T-cell (primary cell): ENCODE data around the gene DOK3. TPM values are rescaled to one million over a fixed set of nuclear protein-coding genes. Genes with fewer than 3 reads are reported as not detected.

Experiments used
- ATAC-seq, 4 experiments: fragments of 200-7000 bp in 3 of 4; fragments of 150-1000 bp in 1 of 4; cut with Tn5 transposase; replicated peaks in 1 of 4; 1 replicate in 3 of 4; 2 replicates in 1 of 4; pipeline ENCODE4 v1.10.0; 2021; ENCODE audit warnings: moderate library complexity in 3 of 4, mild to moderate bottlenecking in 2 of 4, moderate number of reproducible peaks in 1 of 4
- CTCF ChIA-PET, 2 donors: fragments of 300-600 bp; sonication (Branson Sonifier 250); formaldehyde crosslinking; loops; one replicate each; lab custom pipeline; 2022; ENCODE audit warnings: antibody characterized with exemption in 2 of 2; lab: Charles Lee
- POLR2A ChIA-PET, 2 donors: fragments of 300-600 bp; sonication (Branson Sonifier 250); formaldehyde crosslinking; loops; one replicate each; lab custom pipeline; 2022; ENCODE audit warnings: antibody characterized with exemption in 2 of 2; lab: Charles Lee
- DNase-seq, 35 experiments: peaks; one replicate each; pipeline versions ENCODE4 v3.0.0 to v3.0.0-alpha.2; 2013 to 2023
- H3K27ac ChIP-seq: one replicate; pipeline ENCODE4 v1.5.1; 2013; ENCODE audit warnings: low read length
- H3K27me3 ChIP-seq, 2 experiments: replicated peaks in 1 of 2; 1 replicate in 1 of 2; 2 replicates in 1 of 2; pipeline versions ENCODE4 v1.6.1 to v1.7.0; 2013; ENCODE audit warnings: low read length in 1 of 2, mixed read lengths in 1 of 2; ENCODE audit not compliant: control insufficient read depth in 2 of 2, insufficient read depth in 2 of 2; ENCODE audit errors: extremely low read depth in 1 of 2
- H3K36me3 ChIP-seq, 2 donors: 1 replicate in 1 of 2; 2 replicates in 1 of 2; pipeline versions ENCODE4 v1.6.1 to v1.7.0; 2013; ENCODE audit warnings: low read length in 1 of 2; ENCODE audit not compliant: control insufficient read depth in 2 of 2, insufficient read depth in 1 of 2; ENCODE audit errors: extremely low read depth in 1 of 2
- H3K4me1 ChIP-seq, 2 experiments: 1 replicate in 1 of 2; 2 replicates in 1 of 2; pipeline versions ENCODE4 v1.6.1 to v1.7.0; 2013; ENCODE audit warnings: low read length in 2 of 2, mixed read lengths in 1 of 2; ENCODE audit not compliant: insufficient read depth in 2 of 2, control insufficient read depth in 1 of 2; ENCODE audit errors: extremely low read depth in 1 of 2
- H3K4me3 ChIP-seq, 2 donors: 1 replicate in 1 of 2; 2 replicates in 1 of 2; pipeline versions ENCODE4 v1.5.1 to v1.7.0; 2013; ENCODE audit warnings: mild to moderate bottlenecking in 2 of 2, low read length in 1 of 2, moderate library complexity in 1 of 2; ENCODE audit not compliant: control insufficient read depth in 1 of 2; ENCODE audit errors: extremely low read depth in 1 of 2
- H3K9me3 ChIP-seq: 2 replicates; pipeline ENCODE4 v1.7.0; 2013
- H3K27ac Mint-ChIP-seq, 2 donors: one replicate each; pipeline ENCODE4 v1.8.0; 2020 to 2021; ENCODE audit warnings: mild to moderate bottlenecking in 2 of 2, mixed read lengths in 2 of 2
- H3K27me3 Mint-ChIP-seq, 2 donors: one replicate each; pipeline ENCODE4 v1.8.0; 2021 to 2022; ENCODE audit warnings: mixed read lengths in 2 of 2
- H3K36me3 Mint-ChIP-seq: one replicate; pipeline ENCODE4 v1.8.0; 2021; ENCODE audit warnings: mixed read lengths
- H3K4me1 Mint-ChIP-seq, 3 donors: one replicate each; pipeline ENCODE4 v1.8.0; 2020 to 2022; ENCODE audit warnings: mixed read lengths in 3 of 3, mild to moderate bottlenecking in 1 of 3
- H3K4me3 Mint-ChIP-seq, 3 donors: one replicate each; pipeline ENCODE4 v1.8.0; 2020 to 2022; ENCODE audit warnings: mild to moderate bottlenecking in 3 of 3, mixed read lengths in 3 of 3, moderate library complexity in 3 of 3
- H3K9me3 Mint-ChIP-seq, 3 donors: one replicate each; pipeline ENCODE4 v1.8.0; 2020 to 2022; ENCODE audit warnings: mixed read lengths in 3 of 3
- WGBS: methylation state at CpG from one replicate; pipeline ENCODE4 v1.1.5; 2013; ENCODE audit warnings: missing lambda C conversion rate; ENCODE audit not compliant: insufficient coverage; 5-methylcytosine and 5-hydroxymethylcytosine counted together
- total RNA-seq, 35 experiments: library from RNA in 6 of 35; stranded (reverse) in 6 of 35; fragments of 120-200 nt in 1 of 35; gene quantifications; one replicate each; pipeline versions ENCODE4 v1.2.1 to v1.2.4 and lab custom pipeline; 2013 to 2026

The DOK3 gene
- total RNA-seq, 5 donors from 2014 or later (not counting 1 experiment from before 2014, with no cell fraction given) = 1.1 to 5.8 (median 4.3) TPM

DNA sequence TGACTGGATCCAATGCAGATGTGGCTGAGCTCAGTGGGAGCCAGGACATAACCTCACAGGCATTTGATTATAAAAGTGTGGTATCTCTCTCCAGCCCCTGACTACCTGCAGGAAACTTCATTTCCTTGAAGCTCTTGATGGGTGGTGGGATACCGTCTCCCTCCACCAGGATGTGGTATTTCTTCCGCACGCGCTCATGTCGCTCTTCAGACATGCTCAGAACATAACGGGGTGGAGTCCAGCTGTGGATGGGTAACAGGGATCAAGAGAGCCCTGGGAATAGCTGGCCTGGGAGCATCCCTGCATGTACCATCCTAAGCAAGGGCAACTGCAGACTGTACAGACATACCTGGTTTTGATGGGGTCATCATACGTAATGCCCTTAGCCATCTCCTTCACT is 6.0 kb upstream of the DOK3 start:
- H3K4me3 Mint-ChIP-seq = peak overlapping the region; percentile 93 to 99 (median 95)
- H3K9me3 Mint-ChIP-seq = no peaks in the 10 kb centered on the region
- Histone ChIP-seq H3K36me3 (peaks cover 15 to 66% of the 10 kb centered on the region in 2 donors), H3K9me3 (no peaks in the 10 kb centered on the region), H3K4me3 (peak overlapping the region; percentile 90 to 92), H3K4me1 (peaks cover 8 to 47% of the 10 kb centered on the region in 2 experiments), H3K27ac (no peak overlapping the region), H3K27me3 (no peaks in the 10 kb centered on the region)
- H3K27me3 Mint-ChIP-seq = no peaks in the 10 kb centered on the region
- peak overlapping the region; percentile 4 to 52 for H3K27ac Mint-ChIP-seq
- ATAC-seq (no peak), DNase-seq (no peak)
- ChIA-PET POLR2A (no interaction called here), CTCF (interaction anchor here in 1 of 2 donors (0.6 kb wide), 1 partner anchor 24 kb away, joined by 6 read pairs; no protein-coding TSS in a partner anchor)
- peaks cover 41% of the 10 kb centered on the region for H3K36me3 Mint-ChIP-seq
- H3K4me1 Mint-ChIP-seq = peaks cover 37 to 45% (median 43%) of the 10 kb centered on the region in 3 donors
- 56% methylated on average over 4 of the region's 7 CpGs for whole genome bisulfite sequencing

DNA sequence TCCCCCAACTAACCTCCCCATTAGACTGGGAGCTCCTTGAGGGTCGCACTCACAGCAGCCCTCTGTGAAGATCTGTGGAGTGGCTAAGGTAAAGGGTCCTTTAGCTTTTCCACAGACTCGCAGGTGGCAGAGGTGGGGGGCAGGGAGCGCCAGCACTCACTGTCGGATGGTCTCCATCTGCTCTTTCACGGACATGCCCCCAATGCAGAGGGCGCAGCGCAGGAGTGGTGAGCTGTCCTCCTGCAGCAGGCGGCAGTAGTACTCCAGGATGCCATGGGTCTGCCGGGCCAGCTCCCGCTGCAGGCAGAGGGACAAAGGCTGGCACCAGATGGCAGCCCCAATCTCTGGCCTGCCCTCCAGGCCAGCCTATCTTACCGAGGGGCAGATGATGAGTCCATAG is 4.9 kb upstream of the DOK3 start:
- no peak overlapping the region for H3K27ac Mint-ChIP-seq
- H3K36me3 ChIP-seq = peaks cover 17 to 60% of the 10 kb centered on the region in 2 donors
- no peak overlapping the region for H3K27ac ChIP-seq
- H3K4me3 Mint-ChIP-seq = peak overlapping the region in 1 of 3 donors; percentile 93
- no peaks in the 10 kb centered on the region for H3K27me3 Mint-ChIP-seq
- no peak for ATAC-seq
- H3K36me3 Mint-ChIP-seq = peaks cover 36% of the 10 kb centered on the region
- over 99% methylated on average over 11 of the region's 11 CpGs for WGBS
- no peak overlapping the region for H3K4me3 ChIP-seq
- peaks cover 10 to 44% of the 10 kb centered on the region in 2 experiments for H3K4me1 ChIP-seq
- CTCF ChIA-PET = no interaction called here
- POLR2A ChIA-PET = no interaction called here
- H3K9me3 Mint-ChIP-seq = no peaks in the 10 kb centered on the region
- H3K4me1 Mint-ChIP-seq = peaks cover 30 to 38% (median 38%) of the 10 kb centered on the region in 3 donors
- H3K27me3 ChIP-seq = no peaks in the 10 kb centered on the region
- H3K9me3 ChIP-seq = no peaks in the 10 kb centered on the region
- no peak for DNase-seq

DNA sequence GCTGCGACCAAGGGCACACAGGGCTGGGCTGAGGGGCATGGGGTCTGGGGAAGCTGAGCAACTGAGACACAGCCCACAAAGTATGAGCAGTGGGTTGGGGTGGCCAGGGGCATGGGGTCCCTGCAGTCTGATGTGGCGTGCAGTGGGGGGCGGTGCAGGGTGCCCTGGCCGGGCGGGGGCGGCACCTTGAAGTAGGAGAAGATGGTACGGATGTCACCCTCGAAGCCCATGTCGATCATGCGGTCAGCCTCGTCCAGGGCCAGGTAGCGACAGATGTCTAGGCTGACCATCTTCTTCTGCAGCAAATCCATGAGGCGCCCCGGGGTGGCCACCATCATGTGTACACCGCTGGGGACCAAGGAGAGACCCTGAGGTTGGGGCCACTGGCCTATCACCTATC is 3.9 kb upstream of the DOK3 start:
- H3K27me3 Mint-ChIP-seq = no peaks in the 10 kb centered on the region
- H3K4me3 ChIP-seq = no peak overlapping the region
- DNase-seq = no peak
- no peak overlapping the region for H3K27ac Mint-ChIP-seq
- H3K36me3 ChIP-seq = peaks cover 17 to 56% of the 10 kb centered on the region in 2 donors
- peaks cover 36% of the 10 kb centered on the region for H3K36me3 Mint-ChIP-seq
- H3K27ac ChIP-seq = no peak overlapping the region
- H3K4me3 Mint-ChIP-seq = no peak overlapping the region
- ChIA-PET POLR2A (no interaction called here), CTCF (no interaction called here)
- H3K27me3 ChIP-seq = no peaks in the 10 kb centered on the region
- H3K9me3 ChIP-seq = no peaks in the 10 kb centered on the region
- 98% methylated on average over 15 of the region's 15 CpGs for WGBS
- no peak for ATAC-seq
- H3K9me3 Mint-ChIP-seq = no peaks in the 10 kb centered on the region
- H3K4me1 Mint-ChIP-seq = peaks cover 23 to 41% (median 33%) of the 10 kb centered on the region in 3 donors
- peaks cover 10 to 48% of the 10 kb centered on the region in 2 experiments for H3K4me1 ChIP-seq

DNA sequence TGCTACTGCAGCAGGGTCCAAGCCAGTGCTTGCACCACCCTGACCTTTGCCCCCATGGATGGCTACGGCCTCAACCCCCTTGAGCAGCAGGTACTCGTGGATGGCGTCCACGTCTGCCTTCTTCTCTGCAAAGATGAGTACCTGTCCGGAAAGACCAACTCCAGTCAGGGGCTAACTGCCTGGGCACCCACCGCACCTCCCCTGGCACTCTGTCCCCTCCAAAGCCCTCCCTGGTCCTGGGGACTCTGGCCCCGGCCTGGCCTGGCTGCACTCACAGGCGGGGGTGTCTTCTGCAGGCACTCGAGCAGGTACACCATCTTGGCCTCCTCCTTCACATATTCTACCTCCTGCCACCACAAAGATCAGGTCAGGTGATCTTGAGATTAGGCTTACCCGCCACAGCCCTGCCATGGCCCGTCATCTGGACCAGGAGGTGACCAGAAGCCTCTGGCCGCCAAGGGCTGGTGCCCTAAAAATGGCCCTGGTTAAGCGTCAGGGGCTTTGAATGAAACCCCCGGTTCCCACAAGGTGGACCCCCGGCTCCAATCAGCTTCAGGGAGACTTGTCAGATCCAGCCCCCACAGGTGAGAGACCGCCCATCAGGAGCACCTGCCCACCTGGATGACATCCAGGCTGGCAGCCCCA is 3.2 kb upstream of the DOK3 start:
- no peaks in the 10 kb centered on the region for H3K27me3 ChIP-seq
- WGBS = 98% methylated on average over 15 of the region's 16 CpGs
- H3K27me3 Mint-ChIP-seq = no peaks in the 10 kb centered on the region
- no peaks in the 10 kb centered on the region for H3K9me3 ChIP-seq
- H3K36me3 Mint-ChIP-seq = peaks cover 36% of the 10 kb centered on the region
- ChIA-PET POLR2A (no interaction called here), CTCF (no interaction called here)
- H3K27ac ChIP-seq = no peak overlapping the region
- H3K9me3 Mint-ChIP-seq = no peaks in the 10 kb centered on the region
- H3K27ac Mint-ChIP-seq = no peak overlapping the region
- H3K4me1 ChIP-seq = peaks cover 10 to 48% of the 10 kb centered on the region in 2 experiments
- no peak overlapping the region for H3K4me3 Mint-ChIP-seq
- H3K36me3 ChIP-seq = peaks cover 17 to 56% of the 10 kb centered on the region in 2 donors
- no peak overlapping the region for H3K4me3 ChIP-seq
- ATAC-seq (no peak), DNase-seq (no peak)
- peaks cover 23 to 41% (median 33%) of the 10 kb centered on the region in 3 donors for H3K4me1 Mint-ChIP-seq

DNA sequence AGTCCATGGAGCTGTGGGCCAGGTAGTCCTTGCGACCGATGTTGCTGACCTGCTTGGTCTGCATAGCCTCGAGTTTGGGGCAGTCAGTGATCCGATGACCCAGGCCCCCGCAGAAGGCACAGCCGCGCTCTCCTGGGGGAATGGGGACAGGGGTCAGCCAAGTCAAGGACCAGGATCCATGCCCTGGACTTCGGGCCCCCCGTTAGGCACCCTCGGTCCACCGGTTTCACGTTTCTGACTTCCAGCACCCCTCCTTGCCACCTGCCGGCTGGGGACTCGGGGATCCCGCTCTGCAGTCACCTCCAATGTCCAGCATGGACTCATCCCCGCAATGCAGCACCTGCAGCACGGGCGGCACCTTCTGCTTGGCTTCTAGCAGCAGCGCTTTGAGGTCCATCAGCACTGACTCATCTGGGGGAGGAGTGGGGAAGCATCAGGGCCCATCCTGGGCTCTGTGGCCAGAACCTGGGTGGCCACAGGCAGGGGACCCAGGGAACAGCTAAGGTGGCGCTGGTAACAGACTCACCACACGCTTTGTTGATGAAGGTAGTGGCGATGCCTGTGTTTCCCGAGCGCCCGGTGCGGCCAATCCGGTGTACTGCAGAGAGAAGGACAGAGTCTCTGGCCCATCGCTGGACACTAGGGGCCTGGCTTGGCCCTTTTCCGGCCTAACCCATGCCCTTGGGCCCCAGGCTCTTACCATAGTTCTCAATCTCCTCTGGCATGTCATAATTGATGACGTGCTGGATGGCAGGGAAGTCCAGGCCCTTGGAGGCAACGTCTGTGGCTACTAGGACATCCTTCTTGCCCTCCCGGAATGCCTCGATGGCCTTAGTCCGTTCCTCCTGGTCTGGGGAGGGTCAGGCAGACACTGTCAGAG is 2.4 kb upstream of the DOK3 start:
- POLR2A ChIA-PET = no interaction called here
- no peak overlapping the region for H3K4me3 ChIP-seq
- H3K36me3 ChIP-seq = peaks cover 17 to 56% of the 10 kb centered on the region in 2 donors
- CTCF ChIA-PET = no interaction called here
- H3K27ac ChIP-seq = no peak overlapping the region
- Mint-ChIP-seq H3K4me1 (peaks cover 21 to 35% (median 33%) of the 10 kb centered on the region in 3 donors), H3K4me3 (no peak overlapping the region), H3K9me3 (no peaks in the 10 kb centered on the region), H3K36me3 (peaks cover 36% of the 10 kb centered on the region), H3K27me3 (no peaks in the 10 kb centered on the region), H3K27ac (no peak overlapping the region)
- no peaks in the 10 kb centered on the region for H3K27me3 ChIP-seq
- no peak for ATAC-seq
- H3K9me3 ChIP-seq = no peaks in the 10 kb centered on the region
- no peak for DNase-seq
- WGBS = 96% methylated on average over 25 of the region's 34 CpGs
- peaks cover 10 to 42% of the 10 kb centered on the region in 2 experiments for H3K4me1 ChIP-seq

DNA sequence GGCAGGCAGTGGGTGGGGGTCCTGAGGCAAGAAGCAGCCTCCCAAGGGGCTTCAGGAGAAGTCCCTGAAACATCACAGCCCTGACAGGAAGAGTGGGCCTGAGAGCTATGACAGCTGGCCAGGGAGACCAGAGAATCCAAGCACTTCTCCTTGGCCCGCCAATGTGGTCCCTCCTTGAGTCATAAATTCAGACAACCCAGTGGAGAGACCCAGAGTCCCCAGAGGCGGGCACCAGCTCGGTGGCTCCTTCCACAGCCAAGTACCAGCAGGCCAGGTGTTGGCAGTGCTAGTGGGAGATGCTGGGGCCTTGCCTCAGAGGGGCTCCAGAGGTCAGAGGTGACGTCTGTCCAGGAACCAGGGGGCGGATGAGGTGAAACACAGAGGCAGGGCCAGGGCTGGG is 1.6 kb upstream of the DOK3 start:
- peak overlapping the region in 1 of 2 donors; percentile 39 for H3K27ac Mint-ChIP-seq
- H3K36me3 Mint-ChIP-seq = peaks cover 31% of the 10 kb centered on the region
- no peak for ATAC-seq
- WGBS = 93% methylated on average over 4 of the region's 5 CpGs
- CTCF ChIA-PET = no interaction called here
- Histone ChIP-seq H3K9me3 (no peaks in the 10 kb centered on the region), H3K27ac (no peak overlapping the region), H3K27me3 (no peaks in the 10 kb centered on the region), H3K36me3 (peaks cover 17 to 56% of the 10 kb centered on the region in 2 donors), H3K4me1 (peaks cover 8 to 38% of the 10 kb centered on the region in 2 experiments), H3K4me3 (no peak overlapping the region)
- H3K4me3 Mint-ChIP-seq = no peak overlapping the region
- no peaks in the 10 kb centered on the region for H3K9me3 Mint-ChIP-seq
- POLR2A ChIA-PET = no interaction called here
- DNase-seq = no peak
- no peaks in the 10 kb centered on the region for H3K27me3 Mint-ChIP-seq
- peaks cover 13 to 27% (median 26%) of the 10 kb centered on the region in 3 donors for H3K4me1 Mint-ChIP-seq
